GM18861 (cell line): Measurements from ENCODE around the gene DPP10.
"Not testable (repeated sequence)": the region's sequence is repeated elsewhere in the genome, so short reads cannot be mapped to it uniquely, and the experiment has no call there.

ENCODE experiments used
- ATAC-seq: cut with Tn5 transposase; IDR thresholded peaks from one replicate; pipeline ENCODE4 v1.9.1; 2021; ENCODE audit not compliant: unreplicated experiment

Gene DPP10

GRCh38 chr2:114709936-114710850 is 267.8 kb downstream of the DPP10 start:
- ATAC-seq: no peak

- ATAC-seq: no peak
Observed at GRCh38 chr2:114714313-114714712, 271.9 kb downstream of the DPP10 start.

DNA sequence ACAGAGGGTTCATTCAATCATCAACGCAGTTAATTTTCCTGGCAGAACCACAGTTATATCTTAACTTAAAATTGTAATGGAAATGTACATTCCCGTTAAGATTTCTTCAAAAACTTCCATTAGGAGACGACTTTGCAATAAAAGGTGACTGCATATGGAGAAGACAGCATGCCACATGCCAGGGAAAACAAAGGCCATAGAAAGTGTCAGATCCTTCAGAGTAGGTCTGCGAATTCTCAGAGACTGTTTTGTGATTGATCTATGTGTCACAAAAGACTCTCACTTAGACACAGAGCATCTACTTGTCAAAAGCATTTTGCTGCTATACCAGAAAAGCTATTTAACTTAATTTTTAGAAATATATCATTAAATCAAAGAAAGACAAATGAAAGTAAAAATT is 274.6 kb downstream of the DPP10 start:
- ATAC-seq: no peak

DNA sequence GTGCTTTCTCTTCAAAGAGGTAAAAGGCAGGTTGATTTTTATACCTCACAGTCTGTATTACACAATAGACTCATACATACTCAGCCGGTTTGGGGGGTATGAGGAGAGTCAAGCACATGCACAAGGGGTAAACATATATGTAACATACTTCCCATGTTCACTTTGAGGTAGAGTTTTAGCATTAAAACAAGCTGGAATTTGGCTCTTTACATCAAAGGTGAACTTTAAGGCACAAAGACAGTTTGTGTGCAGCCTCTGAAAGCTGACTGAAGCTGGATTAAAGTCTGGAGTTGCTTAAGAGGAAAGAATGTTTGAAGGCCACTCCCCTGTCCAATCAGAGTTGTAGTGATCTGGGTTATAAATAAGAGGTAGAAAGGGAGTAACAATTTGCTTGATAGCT is 282.0 kb downstream of the DPP10 start:
- ATAC-seq: no peak

DNA sequence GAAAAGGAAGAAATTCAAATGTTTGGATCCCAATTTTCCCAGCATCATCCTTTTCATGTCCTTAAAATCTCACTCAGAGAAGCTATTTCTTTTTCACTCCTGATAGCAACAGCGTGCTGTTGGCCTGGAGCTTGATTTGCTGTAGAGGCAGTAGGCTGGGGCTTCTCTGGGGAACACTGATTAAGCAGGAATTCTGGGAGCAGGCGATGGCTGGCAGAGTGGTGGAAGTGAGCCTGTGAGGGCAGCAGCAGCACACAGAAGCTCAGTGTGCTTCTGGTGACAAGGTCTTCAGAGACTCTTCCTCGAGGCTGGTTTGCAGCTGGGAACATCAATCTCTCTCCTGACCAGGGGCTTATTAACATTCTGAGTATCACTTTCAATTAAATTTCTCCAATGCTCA is 284.6 kb downstream of the DPP10 start:
- no peak for ATAC-seq

DNA sequence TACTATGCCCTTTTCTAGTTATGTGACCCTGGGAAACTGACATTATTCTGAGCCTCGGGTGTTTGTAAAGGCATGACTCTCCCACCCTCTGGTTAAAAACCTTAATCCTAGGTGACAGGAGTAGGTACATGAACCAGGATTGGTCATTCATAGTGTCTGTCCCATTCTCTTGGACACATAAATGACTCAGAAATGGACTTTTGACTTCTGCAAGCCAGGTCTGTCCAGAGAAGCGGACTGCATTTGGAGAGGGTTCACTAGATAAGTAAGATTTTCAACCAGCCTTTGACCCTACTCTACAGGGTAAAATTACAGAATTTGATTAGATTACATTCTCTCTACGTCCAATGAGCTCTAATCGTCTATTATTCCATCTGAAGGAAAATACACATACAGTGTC is 285.9 kb downstream of the DPP10 start:
- no peak for ATAC-seq

DNA sequence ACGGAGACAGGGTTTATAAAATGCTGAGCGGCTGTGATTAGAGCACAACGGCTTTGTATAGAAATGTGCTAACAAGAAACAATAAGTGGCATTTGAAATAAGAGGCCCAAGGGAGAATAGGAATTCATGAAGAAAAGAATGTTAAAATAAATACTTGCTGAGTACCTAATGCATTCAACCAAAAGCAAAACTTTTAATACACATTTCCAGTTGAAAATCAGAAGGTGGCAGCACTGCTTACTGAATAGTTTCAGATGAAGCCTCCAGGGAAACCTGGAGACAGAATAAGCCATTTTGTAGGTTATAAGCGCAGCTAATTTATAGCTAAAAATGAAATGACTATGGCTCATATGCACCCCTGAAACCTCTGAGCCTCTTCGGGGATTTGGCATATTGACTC is 286.6 kb downstream of the DPP10 start:
- ATAC-seq: no peak

DNA sequence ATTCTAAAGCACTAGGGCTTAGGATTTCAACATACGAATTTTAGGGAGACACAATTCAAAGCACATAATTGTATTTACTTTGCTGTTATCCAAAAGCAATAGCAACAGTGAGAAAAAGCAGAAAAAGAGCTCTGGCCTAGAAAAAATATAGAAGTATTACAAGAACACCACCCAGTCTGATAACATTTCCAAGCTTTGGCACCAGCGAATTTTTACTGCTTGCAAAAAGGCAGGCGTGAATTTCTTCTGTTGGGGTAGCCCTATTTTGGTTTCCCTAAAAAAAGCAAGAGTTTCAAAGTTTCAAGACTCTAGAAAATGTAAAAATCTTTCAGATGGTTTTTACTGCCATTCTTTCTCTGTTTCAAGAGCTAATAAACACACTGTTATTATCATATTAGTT is 292.7 kb downstream of the DPP10 start:
- no peak for ATAC-seq

- no peak for ATAC-seq
Observed at GRCh38 chr2:114742245-114742644, 299.8 kb downstream of the DPP10 start.

- ATAC-seq: no peak
Observed at GRCh38 chr2:114745700-114746099, 303.3 kb downstream of the DPP10 start.

GRCh38 chr2:114748175-114748574 is 305.7 kb downstream of the DPP10 start:
- not testable (repeated sequence) for ATAC-seq

DNA sequence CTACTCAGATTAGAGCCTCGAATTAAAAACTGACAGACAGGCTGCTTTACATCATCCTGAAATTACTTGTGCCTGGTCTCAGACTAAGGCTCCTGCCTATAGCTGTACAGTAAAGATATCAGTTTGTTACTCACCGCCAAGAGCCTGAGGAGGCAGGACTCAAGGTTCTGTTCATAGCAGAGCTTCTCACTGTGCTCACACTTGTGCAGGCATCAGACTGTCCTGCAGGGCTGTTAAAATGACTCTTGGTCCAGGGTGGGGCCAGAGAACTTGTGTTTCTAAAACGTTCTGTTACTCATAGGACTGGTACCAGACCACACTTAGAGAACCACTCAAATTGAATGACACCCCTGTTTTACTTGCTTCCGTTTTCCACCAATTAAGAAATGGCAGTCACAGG is 310.0 kb downstream of the DPP10 start:
- ATAC-seq: no peak

DNA sequence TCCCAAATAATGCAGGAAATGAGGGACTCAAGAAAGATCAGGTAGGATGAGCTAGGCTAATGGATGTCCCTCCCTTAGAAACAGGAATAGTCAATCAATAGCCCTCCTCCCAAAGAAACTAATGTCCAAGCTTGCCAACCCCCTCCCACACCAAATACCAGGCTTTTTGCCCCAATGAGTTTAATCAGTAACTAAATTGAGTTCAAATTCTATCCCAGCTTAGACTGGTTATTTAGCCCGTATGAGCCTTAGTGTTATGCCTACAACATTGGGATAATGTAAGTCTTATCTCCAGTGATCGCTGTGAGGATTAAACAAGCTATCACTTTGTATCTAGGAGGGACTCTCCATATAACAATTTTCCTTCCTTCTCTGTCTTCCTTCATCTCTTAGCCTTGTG is 310.7 kb downstream of the DPP10 start:
- ATAC-seq: no peak

GRCh38 chr2:114754907-114755563 is 312.6 kb downstream of the DPP10 start:
- no peak for ATAC-seq

DNA sequence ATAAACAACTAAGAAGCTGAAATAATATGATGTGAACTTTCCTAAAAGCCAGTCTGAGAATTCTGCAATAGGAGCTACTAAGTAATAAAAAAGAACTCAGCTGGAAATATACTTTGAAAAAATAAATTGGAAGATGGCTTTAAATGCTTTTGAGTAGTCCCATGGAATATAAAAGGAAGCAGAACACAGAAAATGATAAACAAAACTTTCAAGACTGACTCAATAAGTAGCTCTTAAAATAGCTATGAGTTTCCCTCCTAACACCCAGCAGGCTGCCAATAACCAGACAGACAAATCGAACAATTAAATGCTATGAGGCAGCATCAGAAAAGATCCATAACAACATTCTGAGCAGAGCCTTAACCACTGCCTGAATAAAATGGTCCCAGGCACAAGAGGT is 319.9 kb downstream of the DPP10 start:
- no peak for ATAC-seq

DNA sequence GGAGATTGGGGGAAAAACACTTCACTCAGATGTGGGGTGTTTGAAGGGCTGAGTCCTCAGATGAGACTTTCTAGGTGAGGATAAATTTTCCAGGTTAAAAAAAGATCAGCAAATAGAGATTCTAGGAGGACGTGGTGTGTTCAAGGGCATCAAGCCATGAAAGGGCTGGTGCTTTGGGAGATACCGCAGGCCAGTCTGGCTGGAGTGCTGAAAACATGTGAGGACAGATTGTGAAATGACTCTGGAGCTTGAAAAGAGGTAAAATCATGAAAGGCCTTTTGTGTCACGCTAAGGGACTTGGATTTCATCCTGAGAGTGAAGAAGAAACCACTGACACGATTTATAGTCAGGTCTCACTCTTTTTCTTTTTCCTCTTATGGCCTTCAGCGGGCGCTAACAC is 320.5 kb downstream of the DPP10 start:
- ATAC-seq: no peak

- ATAC-seq: no peak
Observed at GRCh38 chr2:114769110-114769509, 326.7 kb downstream of the DPP10 start.

DNA sequence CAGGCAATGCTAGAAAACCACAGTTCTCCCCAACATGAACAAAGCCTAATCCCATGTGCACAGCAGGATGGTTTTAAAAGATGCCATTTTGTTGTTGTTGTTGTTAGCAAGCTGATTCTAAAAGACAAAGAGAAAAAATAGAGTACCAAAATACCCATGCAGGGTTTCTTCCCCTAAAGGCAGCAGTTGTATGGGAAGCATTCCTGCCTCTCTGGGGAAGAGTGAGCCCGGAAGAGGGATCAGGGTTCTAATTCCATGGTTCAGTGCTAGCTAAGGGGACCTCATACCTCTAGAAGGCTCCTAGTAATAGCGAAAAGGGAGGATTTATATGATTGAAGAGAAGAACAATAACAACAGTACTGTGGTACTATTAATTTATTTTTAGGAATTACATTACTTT is 327.6 kb downstream of the DPP10 start:
- no peak for ATAC-seq

DNA sequence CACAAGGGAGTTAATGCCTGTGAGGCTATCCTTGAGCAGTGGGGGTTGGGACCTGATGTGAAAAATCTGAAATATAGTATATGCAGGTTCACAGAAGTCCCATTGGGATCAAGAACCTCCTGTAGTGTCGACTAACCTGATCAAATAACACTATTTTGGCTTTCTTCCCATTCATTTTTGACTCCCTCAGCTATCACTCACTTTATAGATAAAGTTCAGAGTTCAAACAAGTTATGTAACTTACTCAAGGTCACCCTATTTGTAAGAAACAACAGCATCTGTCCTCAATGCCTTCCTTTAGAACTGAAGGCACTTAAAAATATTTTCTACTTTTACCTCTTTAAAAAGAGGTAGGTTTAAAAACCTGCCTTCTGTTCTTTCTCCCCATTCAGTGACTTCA is 341.6 kb downstream of the DPP10 start:
- ATAC-seq: no peak

DNA sequence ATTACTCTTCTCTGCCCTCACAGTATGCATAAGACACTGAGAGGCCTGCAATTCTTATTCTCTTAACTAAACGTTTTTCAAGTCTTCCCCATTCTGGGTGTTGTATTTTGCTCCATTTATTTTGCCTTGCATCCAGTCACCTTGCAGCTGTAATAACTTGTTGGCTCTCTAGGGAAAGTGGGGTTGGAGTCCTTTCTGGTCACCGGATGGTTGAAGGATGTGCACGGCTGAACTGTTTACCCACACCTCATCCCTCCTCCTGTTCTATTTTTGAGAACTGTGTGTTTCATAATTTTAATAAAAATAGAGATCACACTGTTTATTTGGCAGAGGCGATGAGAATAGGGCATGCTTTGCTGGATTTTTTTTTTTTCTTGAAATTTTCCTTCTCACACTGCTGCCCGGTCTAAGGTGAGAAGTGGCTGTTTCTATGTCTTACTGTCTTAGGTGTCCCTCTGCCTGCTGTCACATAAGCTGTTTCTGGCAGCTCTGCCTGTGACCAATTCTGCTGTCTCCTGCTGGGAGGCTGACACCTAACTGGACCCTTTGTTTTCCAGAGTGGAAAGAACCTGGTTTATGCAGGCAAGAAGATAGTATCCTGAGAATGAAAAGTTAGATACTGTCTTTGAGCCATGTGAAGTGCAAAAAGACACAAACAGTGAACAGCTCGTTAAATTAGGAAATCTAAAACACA is 342.6 kb downstream of the DPP10 start:
- ATAC-seq: no peak

DNA sequence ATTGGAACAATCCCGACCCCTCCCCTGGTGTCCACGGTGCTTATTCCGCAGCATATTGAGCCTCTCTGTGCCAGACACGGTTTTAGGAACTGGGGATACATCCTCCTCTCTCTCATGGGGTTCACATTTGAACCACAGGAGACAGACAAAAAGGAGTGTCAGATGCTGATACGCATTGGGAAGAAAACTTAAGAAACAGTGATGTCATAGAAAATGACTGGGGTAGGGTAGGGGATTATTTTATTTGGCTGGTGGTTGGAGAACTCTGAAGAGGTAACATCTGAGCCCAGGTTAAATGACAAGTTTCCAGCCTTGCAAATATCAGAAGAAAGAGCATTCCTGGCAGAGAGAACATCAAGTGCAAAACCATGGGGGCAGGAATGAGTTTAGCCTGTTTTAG is 344.5 kb downstream of the DPP10 start:
- no peak for ATAC-seq

- no peak for ATAC-seq
Observed at GRCh38 chr2:114787486-114787885, 345.0 kb downstream of the DPP10 start.
